Measurements from ENCODE around the gene CDC42BPA.
"Not testable (repeated sequence)": the region's sequence is repeated elsewhere in the genome, so short reads cannot be mapped to it uniquely, and the experiment has no call there.

Gene CDC42BPA

DNA sequence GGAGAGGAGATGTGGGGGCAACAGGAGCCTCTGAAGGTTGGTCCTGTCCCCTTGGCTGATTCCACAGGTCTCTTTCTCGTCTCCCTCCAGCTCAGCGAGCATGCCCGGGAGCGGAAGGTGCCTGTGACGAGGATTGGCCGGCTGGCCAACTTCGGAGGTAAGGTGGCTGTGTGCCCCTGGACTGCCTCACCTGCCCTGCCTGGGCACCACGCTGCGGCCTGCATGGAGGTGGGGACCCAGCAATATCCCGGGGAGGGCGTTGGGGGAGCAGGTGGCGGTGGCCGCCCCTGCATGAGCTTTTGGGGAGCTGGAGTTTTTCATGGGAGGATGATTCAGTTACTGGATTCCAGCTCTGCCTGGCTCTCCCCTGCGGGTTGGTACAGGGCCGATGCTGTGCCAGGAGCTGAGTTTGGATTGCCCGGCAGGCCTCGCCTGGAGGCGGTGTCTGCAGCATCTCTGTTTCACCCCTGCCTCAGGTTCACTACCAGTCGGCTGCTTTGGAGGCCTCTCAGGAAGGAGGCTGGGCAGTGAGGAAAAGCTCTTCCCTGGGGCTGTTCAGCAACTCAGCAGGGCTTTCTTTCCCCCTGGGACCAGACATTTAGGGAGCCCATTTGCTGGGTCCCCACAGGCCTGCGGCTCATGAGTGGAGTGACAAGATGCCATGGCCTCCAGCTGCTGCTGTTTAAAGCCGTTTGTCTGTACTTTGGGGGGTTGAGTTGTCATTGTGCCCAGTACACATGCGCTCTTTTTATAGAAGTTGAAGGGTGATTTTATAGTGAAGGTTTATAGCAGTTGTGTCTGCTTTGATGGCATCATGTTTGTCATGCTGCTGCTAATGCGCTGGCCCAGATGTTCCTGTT lies 352.5 kb downstream of the CDC42BPA start:
- no peak for DNase-seq (ENCODE audit: low spot score)

DNA sequence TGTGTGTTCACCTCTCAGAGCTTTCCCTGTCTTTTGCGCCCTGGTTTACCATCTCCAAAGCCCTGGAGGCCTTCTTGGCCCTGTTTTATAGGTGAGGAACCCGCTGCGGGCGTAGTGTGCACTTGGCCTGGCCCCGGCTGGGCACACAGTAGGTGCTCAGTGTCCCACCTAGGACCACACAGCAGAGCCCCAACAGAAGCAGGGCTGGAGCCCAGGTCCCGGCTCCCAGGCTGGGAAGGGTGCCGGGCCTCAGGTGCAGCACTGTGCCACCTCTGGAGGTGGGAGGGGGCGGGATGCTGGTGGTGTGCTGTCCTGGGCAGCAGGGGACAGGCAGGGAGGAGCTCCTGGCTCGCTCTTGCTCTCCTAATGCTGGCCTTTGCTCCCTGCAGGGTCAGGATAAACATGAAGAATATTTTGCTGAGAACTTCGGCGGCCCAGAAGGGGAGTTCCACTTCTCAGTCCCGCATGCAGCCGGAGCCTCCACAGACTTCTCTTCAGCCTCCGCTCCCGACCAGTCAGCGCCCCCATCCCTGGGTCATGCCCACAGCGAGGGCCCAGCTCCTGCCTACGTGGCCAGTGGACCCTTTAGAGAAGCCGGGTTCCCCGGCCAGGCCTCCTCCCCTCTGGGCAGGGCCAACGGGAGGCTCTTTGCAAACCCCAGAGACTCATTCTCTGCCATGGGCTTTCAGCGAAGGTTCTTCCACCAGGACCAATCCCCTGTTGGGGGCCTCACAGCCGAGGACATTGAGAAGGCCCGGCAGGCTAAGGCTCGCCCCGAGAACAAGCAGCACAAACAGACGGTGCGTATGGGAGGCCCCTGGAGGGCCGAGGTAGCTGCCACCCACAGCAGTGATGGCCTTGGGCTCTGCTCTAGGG lies 353.4 kb downstream of the CDC42BPA start:
- no peak for DNase-seq (ENCODE audit: low spot score)

DNA sequence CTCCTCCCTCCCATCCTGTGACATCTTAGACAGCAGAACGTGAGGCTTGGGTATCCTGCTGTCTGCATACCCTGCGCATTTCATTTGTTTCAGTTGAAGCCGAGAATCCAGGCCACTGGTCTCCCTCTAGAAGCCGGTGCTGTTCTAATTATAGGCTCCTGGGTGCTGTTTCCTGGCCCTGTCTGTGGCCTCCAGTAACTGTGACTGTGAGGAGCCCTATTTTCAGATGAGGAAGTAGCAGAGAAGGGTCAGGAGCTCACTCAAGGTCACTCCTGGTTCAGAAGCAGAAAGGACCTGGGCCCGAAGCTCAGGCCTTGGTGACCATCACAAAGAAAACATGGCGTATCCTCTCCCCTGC lies 354.2 kb downstream of the CDC42BPA start:
- DNase-seq (ENCODE audit: low spot score) = no peak

GRCh38 chr1:226962421-226963391 lies 355.6 kb downstream of the CDC42BPA start:
- no peak for DNase-seq (ENCODE audit: low spot score)

DNA sequence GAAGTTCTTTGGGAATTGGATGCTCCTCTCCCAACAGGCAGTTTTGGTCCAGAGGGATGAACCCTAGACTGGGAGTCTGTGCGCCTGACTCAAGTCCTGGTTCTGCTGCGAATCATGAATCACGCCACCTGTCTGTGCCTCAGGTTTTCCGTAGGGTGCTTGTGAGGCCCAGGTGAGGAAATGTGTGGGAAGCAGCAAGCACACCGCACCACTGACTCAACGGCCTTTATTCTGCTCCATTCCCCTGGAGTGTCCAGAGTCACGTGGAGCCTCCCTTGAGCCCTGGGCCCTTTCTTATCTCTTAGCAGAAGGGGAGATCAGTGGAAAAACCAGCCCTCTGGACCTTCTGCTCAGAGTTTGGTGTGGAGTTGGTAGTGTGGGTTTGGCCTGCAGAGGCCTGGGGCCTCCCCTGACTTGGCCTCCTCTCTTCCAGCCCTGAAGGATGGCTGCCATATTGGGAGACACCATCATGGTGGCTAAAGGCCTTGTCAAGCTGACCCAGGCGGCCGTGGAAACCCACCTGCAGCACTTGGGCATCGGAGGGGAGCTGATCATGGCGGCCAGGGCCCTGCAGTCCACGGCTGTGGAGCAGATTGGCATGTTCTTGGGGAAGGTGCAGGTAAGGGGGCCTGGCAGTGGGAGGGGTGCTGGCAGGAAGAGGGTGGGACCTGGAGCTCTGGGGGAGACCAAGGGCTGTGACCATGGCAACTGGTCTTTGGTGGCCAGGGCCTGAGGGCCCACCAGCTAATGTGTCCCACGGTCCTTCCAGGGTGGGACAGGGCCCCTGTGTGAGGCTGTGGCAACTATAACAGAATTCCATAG lies 357.1 kb downstream of the CDC42BPA start:
- DNase-seq (ENCODE audit: low spot score) = no peak

GRCh38 chr1:226960256-226960655 lies 358.0 kb downstream of the CDC42BPA start:
- no peak for DNase-seq (ENCODE audit: low spot score)

GRCh38 chr1:226958300-226958699 lies 360.0 kb downstream of the CDC42BPA start:
- no peak for DNase-seq (ENCODE audit: low spot score)

DNA sequence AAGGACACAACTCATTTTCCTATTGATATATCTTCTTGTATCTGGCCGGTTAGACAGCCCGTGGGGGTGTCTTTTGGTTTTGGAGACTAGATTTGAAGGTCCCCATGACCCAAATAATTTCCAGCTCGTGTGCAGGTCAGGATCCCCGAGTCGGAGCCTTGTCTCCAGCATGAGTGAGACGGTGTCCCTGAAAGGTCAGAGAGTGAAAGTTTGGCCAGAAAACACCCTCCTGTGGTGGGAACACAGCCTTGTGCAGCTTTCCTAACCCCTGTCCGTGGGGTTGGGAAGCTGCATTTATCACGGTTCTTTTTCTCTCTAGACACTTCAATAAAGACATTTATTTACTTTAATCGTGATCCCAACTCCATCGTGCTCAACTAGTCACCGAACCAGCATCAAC lies 360.6 kb downstream of the CDC42BPA start:
- no peak for DNase-seq (ENCODE audit: low spot score)

DNA sequence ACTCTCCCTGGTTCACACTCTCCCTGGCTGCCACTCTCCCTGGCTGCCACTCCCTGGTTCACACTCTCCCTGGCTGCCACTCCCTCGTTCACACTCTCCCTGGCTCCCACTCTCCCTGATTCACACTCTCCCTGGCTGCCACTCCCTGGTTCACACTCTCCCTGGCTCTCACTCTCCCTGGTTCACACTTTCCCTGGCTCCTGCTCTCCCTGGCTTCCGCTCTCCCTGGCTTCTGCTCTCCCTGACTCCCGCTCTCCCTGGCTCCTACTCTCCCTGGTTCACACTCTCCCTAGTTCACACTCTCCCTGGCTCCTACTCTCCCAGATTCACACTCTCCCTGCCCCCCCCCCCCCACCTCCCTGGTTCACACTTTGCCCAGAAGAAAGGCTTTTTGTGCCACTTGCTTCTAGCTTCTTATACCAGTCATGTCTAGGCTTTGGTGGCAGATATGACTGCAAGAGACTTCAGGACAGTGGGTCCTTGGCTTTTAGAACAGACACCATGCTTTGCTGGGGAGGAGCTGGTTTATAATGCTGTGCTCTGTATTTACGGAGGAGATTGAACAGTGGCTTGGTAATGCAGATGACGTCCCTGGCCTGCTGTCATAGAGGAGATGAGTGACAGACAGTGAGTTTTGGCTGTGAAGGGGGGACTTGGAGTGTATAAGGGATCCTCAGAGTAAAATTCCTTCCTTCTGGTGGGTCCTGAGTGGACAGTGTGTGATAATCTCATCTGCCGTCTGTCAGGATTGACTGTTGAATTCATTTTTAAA lies 361.2 kb downstream of the CDC42BPA start:
- no peak for DNase-seq (ENCODE audit: low spot score)

GRCh38 chr1:226955857-226956256 lies 362.4 kb downstream of the CDC42BPA start:
- DNase-seq (ENCODE audit: low spot score) = not testable (repeated sequence)

GRCh38 chr1:226954777-226955176 lies 363.5 kb downstream of the CDC42BPA start:
- no peak for DNase-seq (ENCODE audit: low spot score)

GRCh38 chr1:226954337-226954736 lies 364.0 kb downstream of the CDC42BPA start:
- no peak for DNase-seq (ENCODE audit: low spot score)

DNA sequence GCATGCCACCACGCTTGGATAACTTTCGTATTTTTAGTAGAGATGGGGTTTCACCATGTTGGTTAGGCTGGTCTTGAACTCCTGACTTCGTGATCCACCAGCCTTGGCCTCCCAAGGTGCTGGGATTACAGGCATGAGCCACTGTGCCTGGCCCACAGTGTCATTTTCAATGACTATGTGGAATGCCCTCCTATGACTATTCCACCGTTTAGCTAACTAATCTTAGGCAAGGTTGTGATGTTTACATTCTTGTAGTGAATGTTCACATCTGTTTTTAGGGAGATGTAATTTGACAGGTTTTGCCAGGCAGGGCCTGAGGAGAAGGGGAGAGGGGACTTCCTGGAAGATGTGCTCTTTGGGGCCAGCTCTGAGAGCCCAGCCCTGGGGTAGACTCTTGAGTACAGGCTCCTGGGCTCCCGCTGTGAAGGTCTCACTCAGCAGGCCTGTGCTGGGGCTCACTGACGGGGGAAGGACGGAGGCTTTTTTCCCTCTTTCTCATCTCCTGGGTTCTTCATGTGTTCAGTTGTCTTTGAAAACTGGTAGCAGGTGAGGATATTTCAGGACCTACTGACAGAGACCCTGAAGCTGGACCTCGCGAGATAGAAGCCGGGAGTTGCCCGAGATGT lies 365.0 kb downstream of the CDC42BPA start:
- no peak for DNase-seq (ENCODE audit: low spot score)

DNA sequence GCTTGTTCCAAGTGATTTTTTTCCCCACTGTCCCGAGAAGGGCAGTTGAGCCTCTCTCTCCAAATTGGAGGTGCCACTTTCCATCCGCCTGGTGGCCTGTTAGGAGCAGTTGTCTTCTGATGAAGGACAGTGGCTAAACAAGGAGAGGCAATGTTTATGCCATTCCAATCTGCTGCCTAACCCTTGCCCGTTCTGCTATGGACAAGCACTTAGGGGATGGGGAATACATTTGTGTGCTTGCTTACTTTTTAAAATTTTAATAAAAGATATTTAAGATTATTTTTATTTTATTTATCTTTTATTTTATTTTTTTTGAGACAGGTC lies 366.2 kb downstream of the CDC42BPA start:
- no peak for DNase-seq (ENCODE audit: low spot score)

DNA sequence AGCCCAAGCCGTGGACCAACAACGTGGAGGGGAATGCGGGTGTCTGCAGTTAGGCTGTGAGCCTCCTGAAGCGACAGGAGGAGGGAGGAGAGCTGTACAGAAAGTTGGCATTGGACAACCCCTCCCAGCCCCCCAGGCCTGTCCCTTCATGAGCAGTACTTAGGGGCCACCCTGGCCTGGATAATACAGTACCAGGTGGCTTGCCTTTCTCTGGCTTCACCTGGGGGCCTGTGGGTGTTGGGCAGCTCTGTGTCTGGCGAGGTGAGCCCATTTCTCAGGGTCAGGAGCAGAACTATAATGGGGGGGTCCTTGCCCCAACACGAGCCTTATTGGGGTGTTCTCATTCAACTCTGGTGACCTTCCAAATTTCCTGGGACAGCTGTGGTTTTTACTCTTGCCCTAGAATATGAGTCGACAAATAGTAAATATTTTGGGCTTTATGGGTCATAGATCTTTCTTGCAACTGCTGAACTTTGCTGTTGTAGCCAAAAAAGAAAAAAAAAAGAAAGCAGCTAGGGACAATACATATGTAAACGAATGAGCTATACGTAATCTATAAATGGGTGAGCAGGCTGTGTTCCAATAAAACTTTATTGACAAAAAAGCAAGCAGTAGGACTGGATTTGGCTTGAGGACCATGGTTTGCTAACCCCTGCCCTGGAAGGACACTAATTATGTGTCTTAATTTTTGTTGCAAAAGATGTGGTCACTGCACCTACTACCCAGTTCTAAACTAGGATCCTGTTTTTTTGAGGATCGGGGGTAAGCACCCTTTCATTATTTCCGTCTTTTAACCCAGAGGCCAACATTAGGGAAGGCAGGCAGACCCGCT lies 366.8 kb downstream of the CDC42BPA start:
- DNase-seq (ENCODE audit: low spot score) = no peak

DNA sequence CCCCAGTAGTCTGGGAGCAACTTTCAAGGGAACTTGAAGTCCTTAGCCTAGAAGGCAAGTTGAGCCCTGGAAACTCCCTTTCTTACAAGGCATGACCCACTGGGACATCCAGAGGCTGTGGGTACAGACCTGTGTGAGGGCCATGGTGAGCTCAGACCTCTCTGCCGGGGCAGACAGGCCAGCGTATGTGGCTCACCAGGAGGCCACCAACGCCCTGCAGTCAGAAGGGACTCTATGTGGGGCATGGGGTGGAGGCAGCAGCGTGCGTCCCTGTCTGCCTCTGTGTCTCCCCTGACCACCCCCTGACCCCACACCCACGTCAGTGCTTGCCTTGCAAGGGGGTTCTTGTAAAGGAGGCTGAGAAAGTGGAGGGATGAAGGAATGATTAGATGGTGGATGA lies 367.4 kb downstream of the CDC42BPA start:
- no peak for DNase-seq (ENCODE audit: low spot score)

DNA sequence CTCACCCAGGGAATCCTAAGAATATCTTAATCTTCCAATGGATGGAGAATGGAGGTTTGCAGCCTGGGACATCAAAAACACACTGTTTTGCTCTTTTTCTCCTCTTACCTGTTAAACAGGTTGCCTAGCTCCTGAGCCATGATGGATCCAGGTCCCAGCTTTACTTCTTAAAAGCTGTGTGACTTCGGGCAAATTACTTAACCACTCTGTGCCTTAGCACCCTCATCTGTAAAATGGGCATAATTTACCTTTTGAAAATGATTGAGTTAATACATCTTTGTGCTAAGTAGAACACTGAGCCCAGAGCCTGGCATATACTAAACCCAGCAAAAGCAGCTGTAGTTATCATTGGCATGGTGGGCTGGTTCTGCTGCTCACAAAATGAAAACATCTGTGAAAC lies 368.0 kb downstream of the CDC42BPA start:
- no peak for DNase-seq (ENCODE audit: low spot score)

DNA sequence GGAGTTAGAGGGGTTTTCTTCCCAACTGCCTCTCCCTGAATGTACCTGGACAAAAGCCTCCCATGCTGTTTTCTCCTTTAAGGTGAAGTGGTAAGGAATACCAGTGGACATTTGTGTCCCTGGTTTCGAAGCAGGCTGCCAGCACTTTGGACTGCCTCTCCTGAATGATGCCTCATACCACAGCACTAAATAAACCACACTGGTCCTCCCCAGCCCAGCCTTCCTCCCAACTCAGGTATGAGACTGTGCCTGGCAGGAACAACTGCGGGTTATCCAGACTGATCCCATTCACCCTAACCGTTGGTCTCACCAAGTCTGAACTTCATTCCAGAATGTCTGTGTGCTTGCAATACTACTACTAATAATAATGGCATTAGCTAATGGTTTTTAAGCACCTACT lies 368.9 kb downstream of the CDC42BPA start:
- DNase-seq (ENCODE audit: low spot score) = no peak

GRCh38 chr1:226948996-226949395 lies 369.3 kb downstream of the CDC42BPA start:
- DNase-seq (ENCODE audit: low spot score) = no peak
